Astrocyte (in vitro differentiated cells and primary cell): ENCODE data around the gene TTLL9. TPM values are rescaled to one million over a fixed set of nuclear protein-coding genes. Genes with fewer than 3 reads are reported as not detected.

ENCODE experiments used
- DNase-seq: peaks from one replicate; pipeline ENCODE4 v3.0.0-alpha.2; 2010; ENCODE audit warnings: low read depth
- FAIRE-seq: peaks from 2 replicates; lab custom pipeline; 2011; peaks lifted over from hg19 to GRCh38; lab: Jason Lieb, UNC
- H2AFZ ChIP-seq: 2 replicates; pipeline ENCODE4 v1.6.0; 2012; ENCODE audit warnings: low read depth, low read length, inconsistent platforms
- H3K27ac ChIP-seq: 2 replicates; pipeline ENCODE4 v1.5.1; 2011; ENCODE audit warnings: low read depth, low read length, inconsistent platforms
- H3K27me3 ChIP-seq: 2 replicates; pipeline ENCODE4 v1.6.0; 2011; ENCODE audit warnings: low read length, inconsistent platforms; ENCODE audit not compliant: insufficient read depth
- H3K36me3 ChIP-seq: 2 replicates; pipeline ENCODE4 v1.5.1; 2011; ENCODE audit warnings: low read length, inconsistent platforms; ENCODE audit not compliant: insufficient read depth
- H3K4me1 ChIP-seq: 2 replicates; pipeline ENCODE4 v1.5.1; 2011; ENCODE audit warnings: low read length, inconsistent platforms; ENCODE audit not compliant: insufficient read depth
- H3K4me2 ChIP-seq: 2 replicates; pipeline ENCODE4 v1.6.0; 2012; ENCODE audit warnings: low read length, inconsistent platforms
- H3K4me3 ChIP-seq: 2 replicates; pipeline ENCODE4 v1.5.1; 2011; ENCODE audit warnings: low read depth, mild to moderate bottlenecking, low read length, inconsistent platforms; ENCODE audit not compliant: insufficient read depth
- H3K79me2 ChIP-seq: 2 replicates; pipeline ENCODE4 v1.6.0; 2012; ENCODE audit warnings: mild to moderate bottlenecking, low read length, inconsistent platforms; ENCODE audit not compliant: insufficient read depth
- H3K9ac ChIP-seq: 2 replicates; pipeline ENCODE4 v1.6.0; 2012; ENCODE audit warnings: mild to moderate bottlenecking, low read length, inconsistent platforms
- H3K9me3 ChIP-seq: 2 replicates; pipeline ENCODE4 v1.5.1; 2012; ENCODE audit warnings: low read depth, mild to moderate bottlenecking, low read length, inconsistent platforms; ENCODE audit not compliant: insufficient read depth
- H4K20me1 ChIP-seq: 2 replicates; pipeline ENCODE4 v1.6.0; 2012; ENCODE audit warnings: low read length, inconsistent platforms; ENCODE audit not compliant: insufficient read depth
- H3K27ac Mint-ChIP-seq: one replicate; pipeline ENCODE4 v1.8.0; 2021; ENCODE audit warnings: mild to moderate bottlenecking, mixed read lengths; ENCODE audit not compliant: unreplicated experiment
- H3K27me3 Mint-ChIP-seq: one replicate; pipeline ENCODE4 v1.8.0; 2021; ENCODE audit warnings: low read depth, mixed read lengths; ENCODE audit not compliant: unreplicated experiment
- H3K36me3 Mint-ChIP-seq: one replicate; pipeline ENCODE4 v1.8.0; 2021; ENCODE audit warnings: low read depth, mixed read lengths; ENCODE audit not compliant: unreplicated experiment
- H3K4me1 Mint-ChIP-seq: one replicate; pipeline ENCODE4 v1.8.0; 2021; ENCODE audit warnings: low read depth, mixed read lengths; ENCODE audit not compliant: unreplicated experiment
- H3K4me3 Mint-ChIP-seq: one replicate; pipeline ENCODE4 v1.8.0; 2021; ENCODE audit warnings: mild to moderate bottlenecking, moderate library complexity, mixed read lengths; ENCODE audit not compliant: unreplicated experiment
- H3K9me3 Mint-ChIP-seq: one replicate; pipeline ENCODE4 v1.8.0; 2021; ENCODE audit warnings: mild to moderate bottlenecking, mixed read lengths; ENCODE audit not compliant: unreplicated experiment
- CTCF ChIP-seq: IDR thresholded peaks from 2 replicates; pipeline ENCODE4 v1.5.1; 2011; ENCODE audit warnings: low read depth, mild to moderate bottlenecking, inconsistent platforms, low read length, moderate library complexity; ENCODE audit not compliant: insufficient read depth
- EZH2 ChIP-seq: IDR thresholded peaks from 2 replicates; pipeline ENCODE4 v1.6.1; 2012; ENCODE audit warnings: mild to moderate bottlenecking, low read length, inconsistent platforms; ENCODE audit not compliant: insufficient read depth
- total RNA-seq: library from RNA; stranded (reverse); gene quantifications from 2 replicates; pipeline ENCODE4 v1.2.1, GENCODE V29; 2021

Gene TTLL9
- total RNA-seq, 1 donor from 2014 or later = 0.41 TPM

- no peak overlapping the region for H3K9ac ChIP-seq
- Mint-ChIP-seq H3K9me3 (no peaks in the 10 kb centered on the region), H3K27me3 (peaks cover 45% of the 10 kb centered on the region), H3K27ac (no peak overlapping the region), H3K36me3 (no peaks in the 10 kb centered on the region), H3K4me3 (no peak overlapping the region), H3K4me1 (peaks cover 2% of the 10 kb centered on the region)
- peaks cover 32% of the 10 kb centered on the region for H3K27me3 ChIP-seq
- no peaks in the 10 kb centered on the region for H3K4me1 ChIP-seq
- no peak overlapping the region for H3K4me3 ChIP-seq
- FAIRE-seq (no peak), DNase-seq (no peak)
- no peak overlapping the region for H3K4me2 ChIP-seq
- no peaks in the 10 kb centered on the region for H3K9me3 ChIP-seq
- H4K20me1 ChIP-seq = no peaks in the 10 kb centered on the region
- no peaks in the 10 kb centered on the region for H3K79me2 ChIP-seq
- no peak overlapping the region for H3K27ac ChIP-seq
- no peak overlapping the region for H2AFZ ChIP-seq
- no peaks in the 10 kb centered on the region for H3K36me3 ChIP-seq
- TF ChIP-seq CTCF (no peak), EZH2 (no peak)
Observed at GRCh38 chr20:31990641-31991338, 120.4 kb downstream of the TTLL9 start.

GRCh38 chr20:31991339-31991705 is 120.9 kb downstream of the TTLL9 start:
- Mint-ChIP-seq H3K27me3 (peaks cover 49% of the 10 kb centered on the region), H3K4me3 (no peak overlapping the region), H3K4me1 (peaks cover 2% of the 10 kb centered on the region), H3K27ac (no peak overlapping the region), H3K9me3 (no peaks in the 10 kb centered on the region), H3K36me3 (peaks cover 2% of the 10 kb centered on the region)
- H3K9me3 ChIP-seq = no peaks in the 10 kb centered on the region
- no peak overlapping the region for H3K9ac ChIP-seq
- no peaks in the 10 kb centered on the region for H4K20me1 ChIP-seq
- H3K27me3 ChIP-seq = peaks cover 32% of the 10 kb centered on the region
- H3K27ac ChIP-seq = no peak overlapping the region
- TF ChIP-seq EZH2 = no peak
- TF ChIP-seq CTCF = no peak
- H3K4me2 ChIP-seq = no peak overlapping the region
- H3K36me3 ChIP-seq = no peaks in the 10 kb centered on the region
- H3K4me1 ChIP-seq = no peaks in the 10 kb centered on the region
- DNase-seq = no peak
- H3K4me3 ChIP-seq = no peak overlapping the region
- H3K79me2 ChIP-seq = no peaks in the 10 kb centered on the region
- FAIRE-seq = no peak
- no peak overlapping the region for H2AFZ ChIP-seq

- no peak for DNase-seq
- peaks cover 6% of the 10 kb centered on the region for H3K36me3 Mint-ChIP-seq
- H3K79me2 ChIP-seq = no peaks in the 10 kb centered on the region
- H3K27ac Mint-ChIP-seq = no peak overlapping the region
- no peak overlapping the region for H3K4me3 Mint-ChIP-seq
- H3K4me1 Mint-ChIP-seq = peaks cover 2% of the 10 kb centered on the region
- no peak overlapping the region for H3K4me2 ChIP-seq
- no peaks in the 10 kb centered on the region for H3K9me3 Mint-ChIP-seq
- no peak overlapping the region for H3K9ac ChIP-seq
- no peaks in the 10 kb centered on the region for H4K20me1 ChIP-seq
- no peak overlapping the region for H3K4me3 ChIP-seq
- no peak overlapping the region for H2AFZ ChIP-seq
- H3K9me3 ChIP-seq = no peaks in the 10 kb centered on the region
- TF ChIP-seq EZH2 (no peak), CTCF (no peak)
- H3K27me3 Mint-ChIP-seq = peaks cover 55% of the 10 kb centered on the region
- H3K36me3 ChIP-seq = no peaks in the 10 kb centered on the region
- no peaks in the 10 kb centered on the region for H3K4me1 ChIP-seq
- peaks cover 32% of the 10 kb centered on the region for H3K27me3 ChIP-seq
- H3K27ac ChIP-seq = no peak overlapping the region
- no peak for FAIRE-seq
Observed at GRCh38 chr20:31992086-31992485, 121.7 kb downstream of the TTLL9 start.
